ENCODE data around the gene AQP11.

DNA sequence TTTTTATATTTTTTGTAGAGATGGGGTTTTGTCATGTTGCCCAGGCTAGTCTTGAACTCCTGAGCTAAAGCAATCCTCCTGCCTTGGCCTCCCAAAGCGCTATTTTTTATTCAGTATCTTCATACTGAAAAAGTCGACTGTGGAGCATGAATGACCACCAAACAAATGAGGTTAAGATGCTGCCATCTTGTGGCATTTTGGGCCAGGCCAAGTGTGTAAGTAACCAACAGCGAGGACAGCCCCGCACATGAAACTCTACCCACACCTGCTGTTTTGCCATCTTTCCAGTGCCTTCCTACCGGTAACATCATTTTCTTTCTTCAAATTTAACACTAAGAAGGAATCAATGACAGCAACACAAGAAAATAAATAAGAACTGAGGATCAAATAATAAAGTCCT lies 32.2 kb upstream of the AQP11 start:
- TF ChIP-seq, protein P1, sequence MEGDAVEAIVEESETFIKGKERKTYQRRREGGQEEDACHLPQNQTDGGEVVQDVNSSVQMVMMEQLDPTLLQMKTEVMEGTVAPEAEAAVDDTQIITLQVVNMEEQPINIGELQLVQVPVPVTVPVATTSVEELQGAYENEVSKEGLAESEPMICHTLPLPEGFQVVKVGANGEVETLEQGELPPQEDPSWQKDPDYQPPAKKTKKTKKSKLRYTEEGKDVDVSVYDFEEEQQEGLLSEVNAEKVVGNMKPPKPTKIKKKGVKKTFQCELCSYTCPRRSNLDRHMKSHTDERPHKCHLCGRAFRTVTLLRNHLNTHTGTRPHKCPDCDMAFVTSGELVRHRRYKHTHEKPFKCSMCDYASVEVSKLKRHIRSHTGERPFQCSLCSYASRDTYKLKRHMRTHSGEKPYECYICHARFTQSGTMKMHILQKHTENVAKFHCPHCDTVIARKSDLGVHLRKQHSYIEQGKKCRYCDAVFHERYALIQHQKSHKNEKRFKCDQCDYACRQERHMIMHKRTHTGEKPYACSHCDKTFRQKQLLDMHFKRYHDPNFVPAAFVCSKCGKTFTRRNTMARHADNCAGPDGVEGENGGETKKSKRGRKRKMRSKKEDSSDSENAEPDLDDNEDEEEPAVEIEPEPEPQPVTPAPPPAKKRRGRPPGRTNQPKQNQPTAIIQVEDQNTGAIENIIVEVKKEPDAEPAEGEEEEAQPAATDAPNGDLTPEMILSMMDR (conservative IDR thresholded peaks at IDR 0.05) = peak; percentile 73
- no peak for TF ChIP-seq ZFX (IDR thresholded peaks at IDR 0.05)
